Immature natural killer cell (primary cell): ENCODE results near the gene MUS81. TPM values are rescaled to one million over a fixed set of nuclear protein-coding genes. Genes with fewer than 3 reads are reported as not detected.
A peak's percentile ranks its signal among the peaks of the same experiment; 100 is the strongest.
"Not testable (repeated sequence)": the region's sequence is repeated elsewhere in the genome, so short reads cannot be mapped to it uniquely, and the experiment has no call there.

Experiments
- DNase-seq, 3 donors: peaks; one replicate each; pipeline ENCODE4 v3.0.0; 2022; ENCODE audit warnings: mixed read lengths in 1 of 3
- H3K27ac Mint-ChIP-seq, 6 donors: one replicate each; pipeline ENCODE4 v1.8.0; 2020; ENCODE audit warnings: mixed read lengths in 6 of 6, mild to moderate bottlenecking in 5 of 6, inconsistent platforms in 4 of 6, moderate library complexity in 3 of 6
- H3K27me3 Mint-ChIP-seq, 3 donors: one replicate each; pipeline ENCODE4 v1.8.0; 2020 to 2021; ENCODE audit warnings: low read depth in 3 of 3, mild to moderate bottlenecking in 3 of 3, mixed read lengths in 3 of 3, moderate library complexity in 3 of 3, inconsistent platforms in 1 of 3
- H3K36me3 Mint-ChIP-seq, 3 donors: one replicate each; pipeline ENCODE4 v1.8.0; 2020; ENCODE audit warnings: mixed read lengths in 3 of 3, inconsistent platforms in 2 of 3, mild to moderate bottlenecking in 2 of 3
- H3K4me1 Mint-ChIP-seq, 2 donors: one replicate each; pipeline ENCODE4 v1.8.0; 2020; ENCODE audit warnings: inconsistent platforms in 2 of 2, mild to moderate bottlenecking in 2 of 2, mixed read lengths in 2 of 2, moderate library complexity in 1 of 2
- H3K4me3 Mint-ChIP-seq, 5 donors: one replicate each; pipeline ENCODE4 v1.8.0; 2020; ENCODE audit warnings: mild to moderate bottlenecking in 5 of 5, mixed read lengths in 5 of 5, inconsistent platforms in 3 of 5, moderate library complexity in 3 of 5
- H3K9me3 Mint-ChIP-seq, 6 donors: one replicate each; pipeline ENCODE4 v1.8.0; 2020; ENCODE audit warnings: mild to moderate bottlenecking in 6 of 6, mixed read lengths in 6 of 6, inconsistent platforms in 4 of 6, moderate library complexity in 3 of 6
- polyA plus RNA-seq, 3 donors: library from polyadenylated mRNA; unstranded; fragments of 300-500 nt; fragmentation: Illumina TruSeq; gene quantifications; one replicate each; pipeline ENCODE4 v1.2.3, GENCODE V29; 2021

Gene MUS81
- polyA plus RNA-seq, 3 donors from 2014 or later: 22.7 to 47.0 (median 32.2) TPM

DNA sequence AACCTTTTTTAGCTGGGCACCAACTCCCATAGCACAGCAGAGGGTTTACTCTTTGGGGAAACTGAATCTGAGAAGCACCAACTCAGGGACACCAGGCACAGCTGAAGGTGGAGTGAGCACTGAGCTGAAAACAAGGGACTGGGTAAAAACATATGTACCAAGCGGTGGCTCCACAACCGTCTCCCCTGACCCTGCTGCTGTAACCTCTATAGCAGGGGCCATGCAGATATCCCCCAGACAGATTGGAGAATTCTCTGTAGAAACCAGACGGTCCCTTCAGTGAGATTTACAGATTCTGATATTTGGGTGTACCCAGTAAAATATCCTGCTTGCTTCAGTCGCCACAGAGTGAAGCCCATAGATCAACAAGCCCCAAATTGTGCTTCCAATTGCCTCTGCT lies 30.8 kb upstream of the MUS81 start:
- Mint-ChIP-seq H3K27me3 (peaks cover 2 to 12% (median 8%) of the 10 kb centered on the region in 3 donors), H3K36me3 (no peaks in the 10 kb centered on the region), H3K4me3 (no peak overlapping the region), H3K4me1 (peaks cover 7 to 8% of the 10 kb centered on the region in 2 donors), H3K27ac (no peak overlapping the region), H3K9me3 (peaks cover 0 to 1% (median 0%) of the 10 kb centered on the region in 6 donors)
- no peak for DNase-seq

DNA sequence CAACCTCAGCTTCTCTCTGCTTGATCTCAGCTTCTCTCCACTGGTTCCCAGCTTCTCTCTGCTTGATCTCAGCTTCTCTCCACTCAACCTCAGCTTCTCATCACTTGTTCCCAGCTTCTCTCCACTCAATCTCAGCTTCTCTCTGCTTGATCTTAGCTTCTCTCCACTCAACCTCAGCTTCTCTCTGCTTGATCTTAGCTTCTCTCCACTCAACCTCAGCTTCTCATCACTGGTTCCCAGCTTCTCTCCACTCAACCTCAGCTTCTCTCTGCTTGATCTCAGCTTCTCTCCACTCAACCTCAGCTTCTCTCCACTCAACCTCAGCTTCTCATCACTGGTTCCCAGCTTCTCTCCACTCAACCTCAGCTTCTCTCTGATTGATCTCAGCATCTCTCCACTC lies 28.0 kb upstream of the MUS81 start:
- H3K9me3 Mint-ChIP-seq, H3K27ac Mint-ChIP-seq, DNase-seq, H3K36me3 Mint-ChIP-seq, H3K4me1 Mint-ChIP-seq: not testable (repeated sequence)
- peak overlapping the region in 4 of 5 donors; percentile 10 to 39 (median 18) for H3K4me3 Mint-ChIP-seq
- H3K27me3 Mint-ChIP-seq: peaks cover 2 to 10% (median 8%) of the 10 kb centered on the region in 3 donors

DNA sequence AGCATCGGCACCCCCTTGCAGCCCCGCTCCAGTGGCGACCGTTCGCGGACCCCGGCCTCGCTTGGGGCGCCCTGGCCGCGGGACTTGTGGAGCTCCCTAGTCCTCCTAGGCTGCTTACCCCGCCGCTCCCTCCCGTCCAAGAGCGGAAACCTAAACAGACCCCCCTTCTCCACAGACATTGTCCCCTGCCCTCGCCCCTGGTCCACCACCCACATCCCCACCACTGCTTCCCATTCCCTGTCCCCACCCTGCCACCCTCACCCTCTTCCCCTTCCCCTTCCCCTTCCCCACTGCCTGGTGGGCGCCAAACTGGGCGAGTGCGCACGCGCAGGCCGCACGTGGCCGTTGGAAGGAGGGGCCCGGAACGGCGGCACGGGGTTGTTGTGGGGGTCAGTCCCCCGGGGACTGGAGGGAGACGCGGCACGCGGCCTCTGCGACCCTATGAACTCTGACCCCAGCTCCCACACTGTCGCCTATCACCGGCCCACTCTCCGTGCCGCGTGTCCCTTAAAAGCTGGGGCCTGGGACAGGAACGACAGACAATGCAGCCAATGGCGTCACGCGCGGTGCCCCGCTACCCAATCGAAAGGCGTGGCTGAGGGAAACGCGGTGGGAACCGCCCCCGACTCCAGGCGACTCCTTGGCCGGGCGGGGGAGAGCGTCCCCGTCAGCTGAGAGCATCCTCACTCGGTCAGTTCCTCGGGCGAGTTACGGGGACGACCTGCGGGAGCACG lies 26.8 kb upstream of the MUS81 start, which contains the start of gene SNX32:
Gene SNX32, plus strand, starts transcription at position 667 of the 734 bp plus-strand sequence. CDS start 103 bp downstream, outside the sequence.
- H3K4me3 Mint-ChIP-seq: no peak within 1 kb of the TSS
- DNase-seq: peak; percentile 93 to 94 (median 94)
- no peaks in the 10 kb centered on the region for H3K36me3 Mint-ChIP-seq
- peaks cover 2 to 9% (median 8%) of the 10 kb centered on the region in 3 donors for H3K27me3 Mint-ChIP-seq
- H3K4me1 Mint-ChIP-seq: peaks cover 7 to 8% of the 10 kb centered on the region in 2 donors
- peak within 1 kb of the TSS in 3 of 6 donors; percentile 46 to 80 (median 73) for H3K27ac Mint-ChIP-seq
- H3K9me3 Mint-ChIP-seq: peaks cover 0 to 1% (median 0%) of the 10 kb centered on the region in 6 donors

DNA sequence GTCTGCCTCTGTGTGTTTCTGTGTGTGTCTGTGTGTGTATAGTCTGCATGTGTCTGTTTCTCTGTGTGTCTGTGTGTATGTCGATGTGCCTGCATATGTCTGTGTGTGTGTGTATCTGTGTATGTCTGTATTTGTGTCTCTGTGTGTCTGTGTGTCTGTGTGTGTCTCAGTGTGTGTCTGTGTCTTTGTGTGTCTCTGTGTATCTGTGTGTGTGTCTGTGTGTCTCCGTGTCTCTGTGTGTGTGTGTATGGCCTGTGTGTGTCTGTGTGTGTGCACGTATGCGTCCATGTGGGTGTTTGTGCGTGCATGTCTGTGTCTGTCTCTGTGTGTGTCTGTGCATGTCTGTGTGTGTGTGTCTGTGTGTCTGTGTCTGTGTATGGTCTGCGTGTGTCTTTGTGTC lies 26.0 kb upstream of the MUS81 start:
- peaks cover 0 to 1% (median 0%) of the 10 kb centered on the region in 6 donors for H3K9me3 Mint-ChIP-seq
- DNase-seq: no peak
- no peak overlapping the region for H3K27ac Mint-ChIP-seq
- no peaks in the 10 kb centered on the region for H3K36me3 Mint-ChIP-seq
- no peak overlapping the region for H3K4me3 Mint-ChIP-seq
- peaks cover 7 to 8% of the 10 kb centered on the region in 2 donors for H3K4me1 Mint-ChIP-seq
- H3K27me3 Mint-ChIP-seq: peaks cover 2 to 8% (median 5%) of the 10 kb centered on the region in 3 donors

DNA sequence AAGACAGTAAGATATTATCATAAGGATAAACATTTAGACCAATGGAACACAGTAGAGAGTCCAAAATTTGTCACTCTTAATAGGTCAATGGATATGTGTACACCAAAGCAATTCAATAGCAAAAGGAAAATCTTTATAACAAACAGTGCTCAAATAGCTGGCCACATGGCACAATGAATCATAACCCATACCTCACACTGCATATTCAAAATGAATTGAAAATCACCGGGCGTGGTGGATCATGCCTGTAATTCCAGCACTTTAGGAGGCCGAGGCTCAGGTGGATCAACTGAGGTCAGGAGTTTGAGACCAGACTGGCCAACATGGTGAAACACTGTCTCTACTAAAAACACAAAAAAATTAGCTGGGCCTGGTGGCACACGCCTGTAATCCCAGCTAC lies 18.1 kb upstream of the MUS81 start:
- Mint-ChIP-seq H3K9me3 (no peaks in the 10 kb centered on the region), H3K4me3 (no peak overlapping the region), H3K4me1 (no peaks in the 10 kb centered on the region), H3K27me3 (no peaks in the 10 kb centered on the region), H3K27ac (no peak overlapping the region), H3K36me3 (no peaks in the 10 kb centered on the region)
- no peak for DNase-seq

DNA sequence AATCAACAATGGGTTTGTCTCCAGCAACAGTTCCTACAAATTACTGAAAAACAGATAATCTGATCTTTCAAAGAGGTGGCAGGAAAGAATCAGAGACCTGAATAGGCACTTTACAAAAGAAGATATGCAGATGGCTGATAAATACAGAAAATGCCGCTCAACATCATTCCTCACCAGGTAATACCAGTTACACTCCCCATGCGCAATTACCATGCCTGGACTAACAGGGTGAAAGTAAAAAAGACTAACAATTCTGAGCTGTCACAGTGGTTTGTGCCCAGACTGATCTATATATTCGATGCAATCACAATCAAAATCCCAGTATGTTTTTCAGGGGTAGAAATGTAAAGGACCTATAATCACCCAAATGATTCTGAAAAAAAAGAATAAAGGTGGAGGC lies 16.4 kb upstream of the MUS81 start:
- H3K36me3 Mint-ChIP-seq: no peaks in the 10 kb centered on the region

DNA sequence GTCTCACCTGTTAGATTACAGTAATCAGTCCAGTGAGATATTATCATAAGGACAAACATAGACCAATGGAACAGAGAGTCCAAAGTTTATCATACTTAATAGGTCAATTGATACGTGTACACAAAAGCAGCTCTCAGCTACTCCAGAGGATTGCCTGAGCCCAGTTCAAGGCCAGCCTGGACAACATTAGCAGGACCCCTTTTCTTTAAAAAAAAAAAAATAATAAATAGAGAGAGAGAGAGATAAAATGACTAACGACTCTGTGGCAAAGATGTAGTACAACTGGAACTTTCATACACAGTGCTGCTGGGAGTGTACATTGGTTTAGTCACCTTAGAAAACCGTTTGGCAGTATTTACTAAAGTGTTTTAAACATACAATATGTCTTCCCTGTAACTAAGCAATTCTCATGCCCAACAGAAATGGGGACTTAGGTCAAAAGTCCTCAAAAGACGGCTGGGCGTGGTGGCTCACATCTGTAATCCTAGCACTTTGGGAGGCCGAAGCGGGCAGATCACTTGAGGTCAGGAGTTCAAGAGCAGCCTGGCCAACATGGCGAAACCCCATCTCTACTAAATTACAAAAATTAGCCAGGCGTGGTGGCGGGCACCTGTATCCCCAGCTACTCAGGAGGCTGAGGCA lies 15.9 kb upstream of the MUS81 start:
- DNase-seq: no peak
- no peaks in the 10 kb centered on the region for H3K36me3 Mint-ChIP-seq
- H3K27me3 Mint-ChIP-seq: no peaks in the 10 kb centered on the region
- H3K27ac Mint-ChIP-seq: no peak overlapping the region
- no peaks in the 10 kb centered on the region for H3K4me1 Mint-ChIP-seq
- no peaks in the 10 kb centered on the region for H3K9me3 Mint-ChIP-seq
- H3K4me3 Mint-ChIP-seq: no peak overlapping the region

More for the DNA sequence above, 16.4 kb upstream of the MUS81 start:
- H3K27me3 Mint-ChIP-seq: no peaks in the 10 kb centered on the region
- no peak overlapping the region for H3K4me3 Mint-ChIP-seq
- H3K4me1 Mint-ChIP-seq: no peaks in the 10 kb centered on the region
- no peak for DNase-seq
- no peak overlapping the region for H3K27ac Mint-ChIP-seq
- H3K9me3 Mint-ChIP-seq: no peaks in the 10 kb centered on the region

DNA sequence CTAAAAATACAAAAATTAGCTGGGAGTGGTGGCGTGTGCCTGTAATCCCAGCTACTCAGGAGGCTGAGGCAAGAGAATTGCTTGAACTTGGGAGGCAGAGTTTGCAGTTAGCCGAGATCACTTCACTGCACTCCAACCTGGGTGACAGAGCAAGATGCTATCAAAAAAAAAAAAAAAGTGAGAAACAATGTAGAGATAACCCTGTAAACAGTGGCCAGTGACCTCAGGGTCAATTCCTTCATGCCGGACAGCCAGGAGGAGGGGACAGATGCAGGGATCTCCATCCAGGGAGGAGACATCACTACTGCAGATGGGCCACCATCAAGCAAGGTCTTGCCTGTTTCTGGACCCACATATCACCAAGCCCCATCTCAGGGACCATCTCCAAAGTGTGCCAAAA lies 12.5 kb upstream of the MUS81 start:
- DNase-seq: no peak
- H3K27me3 Mint-ChIP-seq: no peaks in the 10 kb centered on the region
- H3K4me3 Mint-ChIP-seq: no peak overlapping the region
- peak overlapping the region in 1 of 6 donors; percentile 7 for H3K27ac Mint-ChIP-seq
- H3K36me3 Mint-ChIP-seq: peaks cover 8 to 9% (median 9%) of the 10 kb centered on the region in 3 donors
- H3K4me1 Mint-ChIP-seq: peaks cover 4 to 5% of the 10 kb centered on the region in 2 donors
- no peaks in the 10 kb centered on the region for H3K9me3 Mint-ChIP-seq

DNA sequence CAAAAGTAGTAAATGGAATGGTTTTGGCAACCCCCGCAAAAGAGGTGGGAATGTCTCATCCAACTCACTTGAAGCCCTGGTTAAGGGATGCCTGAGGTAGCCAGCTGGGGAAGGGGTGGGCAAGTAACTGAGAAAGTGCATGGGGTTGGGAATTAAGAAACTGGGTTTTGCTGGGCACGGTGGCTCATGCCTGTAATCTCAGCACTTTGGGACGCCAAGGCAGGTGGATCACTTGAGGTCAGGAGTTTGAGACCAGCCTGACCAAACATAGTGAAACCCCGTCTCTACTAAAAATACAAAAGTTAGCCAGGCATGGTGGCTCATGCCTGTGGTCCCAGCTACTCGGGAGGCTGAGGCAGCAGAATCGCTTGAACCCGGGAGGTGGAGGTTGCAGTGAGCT lies 11.5 kb upstream of the MUS81 start:
- DNase-seq, H3K4me3 Mint-ChIP-seq, H3K9me3 Mint-ChIP-seq, H3K27me3 Mint-ChIP-seq: not testable (repeated sequence)
- Mint-ChIP-seq H3K27ac (peak overlapping the region in 4 of 6 donors; percentile 5 to 72 (median 62)), H3K36me3 (peaks cover 8 to 14% (median 9%) of the 10 kb centered on the region in 3 donors), H3K4me1 (peaks cover 10 to 12% of the 10 kb centered on the region in 2 donors)

DNA sequence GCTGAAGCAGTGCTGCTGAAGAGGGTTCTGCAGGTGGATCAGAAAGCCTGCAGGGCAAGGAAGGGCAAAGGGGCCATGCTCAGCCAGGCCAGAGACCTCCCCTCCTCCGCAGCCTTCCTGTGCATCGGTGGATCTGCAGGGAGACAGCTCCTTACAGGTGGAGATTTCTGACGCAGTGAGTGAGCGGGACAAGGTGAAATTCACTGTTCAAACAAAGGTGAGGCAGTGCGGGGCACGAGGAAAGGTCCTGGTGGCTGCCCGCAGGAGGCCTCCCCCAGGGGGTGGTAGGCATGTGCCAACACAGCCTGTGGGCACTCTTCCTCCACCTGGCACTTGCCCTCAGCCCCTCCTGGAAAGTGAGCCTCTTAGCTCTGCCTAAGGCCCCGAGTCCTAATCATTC lies 10.9 kb upstream of the MUS81 start:
- Mint-ChIP-seq H3K9me3 (no peaks in the 10 kb centered on the region), H3K36me3 (peaks cover 10 to 20% (median 11%) of the 10 kb centered on the region in 3 donors), H3K27ac (peak overlapping the region in 2 of 6 donors; percentile 7 to 8), H3K4me1 (peaks cover 15 to 19% of the 10 kb centered on the region in 2 donors), H3K27me3 (peaks cover 0 to 7% (median 3%) of the 10 kb centered on the region in 3 donors), H3K4me3 (no peak overlapping the region)
- DNase-seq: no peak

DNA sequence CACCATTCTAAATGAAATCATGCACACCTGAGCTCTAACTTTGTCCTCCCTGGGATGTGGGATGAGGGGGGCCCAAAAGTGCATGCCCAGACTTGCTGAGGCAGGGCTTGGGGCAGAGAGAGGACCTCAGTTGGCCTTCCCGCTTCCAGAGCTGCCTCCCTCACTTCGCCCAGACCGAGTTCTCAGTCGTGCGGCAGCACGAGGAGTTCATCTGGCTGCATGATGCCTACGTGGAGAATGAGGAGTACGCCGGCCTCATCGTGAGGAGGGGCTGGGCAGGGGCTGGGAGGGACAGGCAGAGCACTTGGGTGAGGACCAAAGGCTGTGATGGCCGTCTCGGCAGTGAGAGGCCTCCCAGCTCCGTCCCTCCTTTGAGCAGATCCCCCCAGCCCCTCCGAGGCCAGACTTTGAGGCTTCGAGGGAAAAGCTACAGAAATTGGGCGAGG lies 10.4 kb upstream of the MUS81 start:
- Mint-ChIP-seq H3K9me3 (no peaks in the 10 kb centered on the region), H3K4me3 (no peak overlapping the region), H3K4me1 (peaks cover 19 to 23% of the 10 kb centered on the region in 2 donors), H3K27ac (no peak overlapping the region), H3K36me3 (peaks cover 14 to 25% (median 15%) of the 10 kb centered on the region in 3 donors), H3K27me3 (peaks cover 2 to 9% (median 3%) of the 10 kb centered on the region in 3 donors)
- no peak for DNase-seq

DNA sequence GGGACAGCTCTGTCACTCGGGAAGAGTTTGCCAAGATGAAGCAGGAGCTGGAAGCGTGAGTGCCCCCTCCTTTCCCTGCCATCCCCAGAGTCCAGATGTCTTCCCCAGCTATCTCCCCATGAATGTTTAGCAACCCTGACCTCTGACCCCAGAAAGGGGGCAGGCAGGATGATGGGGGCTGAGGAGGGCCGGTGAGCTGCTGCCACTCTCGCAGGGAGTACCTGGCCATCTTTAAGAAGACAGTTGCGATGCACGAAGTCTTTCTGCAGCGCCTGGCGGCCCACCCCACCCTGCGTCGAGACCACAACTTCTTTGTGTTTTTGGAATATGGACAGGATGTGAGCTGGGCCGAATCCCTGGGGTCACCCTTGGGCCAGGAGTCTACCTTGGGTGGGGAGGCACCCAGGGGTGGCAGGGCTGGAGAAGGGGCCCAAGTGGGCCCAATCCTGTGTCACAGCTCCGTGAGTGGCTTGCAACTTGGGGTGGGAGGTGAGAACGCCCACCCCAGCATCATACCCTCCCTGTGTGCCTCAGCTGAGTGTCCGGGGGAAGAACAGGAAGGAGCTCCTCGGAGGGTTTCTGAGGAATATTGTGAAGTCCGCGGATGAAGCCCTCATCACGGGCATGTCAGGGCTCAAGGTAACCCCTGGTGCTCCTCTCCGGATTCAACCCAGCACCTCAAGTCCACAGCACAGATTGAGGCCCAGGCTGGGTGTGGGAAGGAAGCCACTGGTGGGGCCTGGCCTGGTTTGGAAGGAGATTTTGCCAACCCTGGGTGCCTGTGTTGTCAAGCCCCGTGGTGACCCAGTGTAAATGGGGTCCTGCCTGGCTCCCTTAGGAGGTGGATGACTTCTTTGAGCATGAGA lies 9.8 kb upstream of the MUS81 start:
- peaks cover 2 to 9% (median 3%) of the 10 kb centered on the region in 3 donors for H3K27me3 Mint-ChIP-seq
- DNase-seq: no peak
- H3K27ac Mint-ChIP-seq: no peak overlapping the region
- no peaks in the 10 kb centered on the region for H3K9me3 Mint-ChIP-seq
- peaks cover 23 to 28% of the 10 kb centered on the region in 2 donors for H3K4me1 Mint-ChIP-seq
- H3K36me3 Mint-ChIP-seq: peaks cover 16 to 26% (median 16%) of the 10 kb centered on the region in 3 donors
- H3K4me3 Mint-ChIP-seq: no peak overlapping the region

DNA sequence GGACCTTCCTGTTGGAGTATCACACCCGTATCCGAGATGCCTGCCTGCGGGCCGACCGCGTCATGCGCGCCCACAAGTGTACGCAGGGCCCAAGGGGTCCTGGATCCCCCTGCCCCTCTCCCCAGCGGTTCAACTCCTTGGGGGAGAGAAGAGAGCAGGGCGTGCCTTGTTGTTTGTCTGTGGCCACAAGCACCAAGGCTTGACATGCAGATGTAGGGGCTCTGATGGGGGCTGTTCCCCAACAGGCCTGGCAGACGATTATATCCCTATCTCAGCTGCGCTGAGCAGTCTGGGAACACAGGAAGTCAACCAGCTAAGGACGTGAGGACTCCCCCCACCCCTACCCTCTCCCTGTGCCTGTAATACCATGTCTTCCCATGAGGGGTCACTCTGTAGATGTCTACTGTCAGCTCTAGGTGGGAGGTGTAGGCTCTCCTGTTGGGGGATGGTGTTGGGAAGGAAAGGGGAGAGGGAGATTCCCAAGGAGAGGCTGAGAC lies 9.1 kb upstream of the MUS81 start:
- Mint-ChIP-seq H3K4me1 (peaks cover 30 to 35% of the 10 kb centered on the region in 2 donors), H3K27ac (peak overlapping the region in 1 of 6 donors; percentile 44), H3K36me3 (peaks cover 19 to 33% (median 20%) of the 10 kb centered on the region in 3 donors), H3K27me3 (peaks cover 2 to 9% (median 5%) of the 10 kb centered on the region in 3 donors), H3K4me3 (no peak overlapping the region), H3K9me3 (no peaks in the 10 kb centered on the region)
- DNase-seq: no peak
